NCI-H510A treated with DMSO at 0.1 percent for 48 hours (cell line): Measurements from ENCODE around the gene UBAC2.
A peak's percentile ranks its signal among the peaks of the same experiment; 100 is the strongest.
"Not testable (repeated sequence)": the region's sequence is repeated elsewhere in the genome, so short reads cannot be mapped to it uniquely, and the experiment has no call there.

Source experiments
- DNase-seq: peaks from one replicate; lab custom pipeline; 2025; lab: John Stamatoyannopoulos, UW

Gene UBAC2

GRCh38 chr13:99249178-99249577 is 48.5 kb downstream of the UBAC2 start:
- not testable (repeated sequence) for DNase-seq

- not testable (repeated sequence) for DNase-seq
Observed at GRCh38 chr13:99249606-99250005, 49.0 kb downstream of the UBAC2 start.

- no peak for DNase-seq
Observed at GRCh38 chr13:99250982-99251825, 50.5 kb downstream of the UBAC2 start.

- DNase-seq = no peak
Observed at GRCh38 chr13:99251921-99252320, 51.3 kb downstream of the UBAC2 start.

- no peak for DNase-seq
Observed at GRCh38 chr13:99254830-99255229, 54.2 kb downstream of the UBAC2 start.

GRCh38 chr13:99255271-99255670 is 54.6 kb downstream of the UBAC2 start:
- DNase-seq = no peak

- DNase-seq = no peak
Observed at GRCh38 chr13:99256283-99256682, 55.6 kb downstream of the UBAC2 start.

GRCh38 chr13:99256709-99257108 is 56.1 kb downstream of the UBAC2 start:
- no peak for DNase-seq

GRCh38 chr13:99257291-99257690 is 56.6 kb downstream of the UBAC2 start:
- DNase-seq = no peak

GRCh38 chr13:99258210-99258860 is 57.7 kb downstream of the UBAC2 start, which contains the start of gene GPR18:
TSS of gene GPR18 (minus strand) at chr13:99258379. CDS start at chr13:99255872, 2,507 bp downstream.
- no peak for DNase-seq

- no peak for DNase-seq
Observed at GRCh38 chr13:99258946-99259345, 58.3 kb downstream of the UBAC2 start.

GRCh38 chr13:99260216-99260615 is 59.6 kb downstream of the UBAC2 start:
- no peak for DNase-seq

- DNase-seq = no peak
Observed at GRCh38 chr13:99261059-99261458, 60.4 kb downstream of the UBAC2 start.

- no peak for DNase-seq
Observed at GRCh38 chr13:99263126-99263785, 62.6 kb downstream of the UBAC2 start.

GRCh38 chr13:99264051-99264450 is 63.4 kb downstream of the UBAC2 start:
- no peak for DNase-seq

- no peak for DNase-seq
Observed at GRCh38 chr13:99265162-99265800, 64.6 kb downstream of the UBAC2 start.

GRCh38 chr13:99265821-99266426 is 65.3 kb downstream of the UBAC2 start:
- peak; percentile 54 for DNase-seq

- no peak for DNase-seq
Observed at GRCh38 chr13:99266827-99267226, 66.2 kb downstream of the UBAC2 start.

- DNase-seq = no peak
Observed at GRCh38 chr13:99267927-99268326, 67.3 kb downstream of the UBAC2 start.

GRCh38 chr13:99268822-99269221 is 68.2 kb downstream of the UBAC2 start:
- DNase-seq = no peak

- DNase-seq = peak; percentile 21
Observed at GRCh38 chr13:99269627-99270241, 69.1 kb downstream of the UBAC2 start.
